Chondrocyte (in vitro differentiated cells): Measurements from ENCODE around the gene ZNF169. TPM values are rescaled to one million over a fixed set of nuclear protein-coding genes. Genes with fewer than 3 reads are reported as not detected.

Experiments
- DNase-seq: peaks from one replicate; pipeline ENCODE4 v3.0.0; 2021; ENCODE audit warnings: mixed read lengths, low spot score
- H3K27ac Mint-ChIP-seq: one replicate; pipeline ENCODE4 v1.8.0; 2021; ENCODE audit warnings: mild to moderate bottlenecking, moderate library complexity, mixed read lengths; ENCODE audit not compliant: unreplicated experiment
- H3K27me3 Mint-ChIP-seq: 2 replicates; pipeline ENCODE4 v1.8.0; 2021; ENCODE audit warnings: low read depth, mixed read lengths
- H3K36me3 Mint-ChIP-seq: 2 replicates; pipeline ENCODE4 v1.8.0; 2021; ENCODE audit warnings: low read depth, mixed read lengths
- H3K4me1 Mint-ChIP-seq: 2 replicates; pipeline ENCODE4 v1.8.0; 2021; ENCODE audit warnings: low read depth, mild to moderate bottlenecking, mixed read lengths
- H3K4me3 Mint-ChIP-seq: one replicate; pipeline ENCODE4 v1.8.0; 2021; ENCODE audit warnings: mild to moderate bottlenecking, moderate library complexity, mixed read lengths; ENCODE audit not compliant: unreplicated experiment
- H3K9me3 Mint-ChIP-seq: 2 replicates; pipeline ENCODE4 v1.8.0; 2021; ENCODE audit warnings: low read depth, mixed read lengths
- long read RNA-seq: library from polyadenylated mRNA; stranded (forward); transcript quantifications from one replicate; pipeline ENCODE4 v2.0.0, GENCODE V29; 2021
- total RNA-seq: library from RNA; stranded (reverse); gene quantifications from 3 replicates; pipeline ENCODE4 v1.2.1, GENCODE V29; 2021
- TF ChIP-seq, protein P1 (sequence below): fragments of 200-600 bp; sonication (generic); IDR thresholded peaks from 2 replicates; pipeline ENCODE4 v1.5.0; 2021; ENCODE audit warnings: antibody characterized with exemption, mild to moderate bottlenecking, moderate library complexity

Gene ZNF169
- 3.1 to 4.1 TPM (median 3.6 TPM) in 3 replicates for total RNA-seq
- long read RNA-seq, partial matches to known transcripts: 0 of 2 reads
- long read RNA-seq, other reads (novel, unspliced or antisense): 0 of 2 reads

DNA sequence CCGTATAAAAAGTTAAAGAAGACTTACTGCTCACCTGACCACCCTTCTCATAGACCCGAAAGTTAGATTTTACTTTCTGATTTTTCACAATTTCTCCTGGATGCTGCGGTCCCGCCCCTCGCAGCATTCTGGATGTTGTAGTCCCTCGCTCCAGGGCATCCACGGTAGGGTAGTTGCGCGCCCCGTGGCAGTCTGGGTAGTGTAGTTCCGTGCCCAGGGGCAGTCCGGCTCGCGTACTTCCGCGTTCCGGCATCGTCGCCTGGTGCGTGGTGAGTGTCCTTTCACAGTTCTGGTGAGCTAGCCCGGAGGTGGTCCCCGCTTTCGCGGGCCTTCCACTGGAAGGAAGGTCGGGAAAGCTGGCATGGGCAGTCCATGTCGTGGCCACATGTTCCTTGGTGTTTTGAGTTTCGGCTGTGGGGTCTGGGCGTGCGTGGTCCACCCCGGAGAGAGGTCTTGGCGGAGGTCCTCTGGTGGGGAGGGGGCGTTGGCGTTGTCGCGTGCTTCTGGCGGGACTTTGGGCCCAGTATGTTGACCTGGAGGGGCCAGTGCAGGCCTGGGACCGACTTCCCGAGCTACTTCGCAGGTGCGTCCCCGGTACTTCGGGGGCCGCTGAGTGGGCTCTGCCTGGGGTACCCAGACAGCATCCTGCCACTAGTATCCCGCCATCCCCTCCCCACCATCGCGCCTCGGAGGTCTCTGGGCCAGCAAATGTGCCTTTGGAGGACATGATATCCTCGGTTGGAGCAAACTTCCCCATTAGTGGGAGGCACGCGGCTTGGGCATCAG lies at the start of gene ZNF169:
ZNF169 (plus strand) TSS at position 222 of the 786 bp plus-strand sequence. CDS start 19,515 bp downstream, outside the sequence.
- peak; percentile 95 for DNase-seq
- peaks cover 22% of the 10 kb centered on the region for H3K4me1 Mint-ChIP-seq
- peaks cover 2% of the 10 kb centered on the region for H3K36me3 Mint-ChIP-seq
- H3K27me3 Mint-ChIP-seq: peaks cover 17% of the 10 kb centered on the region
- peak within 1 kb of the TSS; percentile 100 for H3K4me3 Mint-ChIP-seq
- TF ChIP-seq, protein P1, sequence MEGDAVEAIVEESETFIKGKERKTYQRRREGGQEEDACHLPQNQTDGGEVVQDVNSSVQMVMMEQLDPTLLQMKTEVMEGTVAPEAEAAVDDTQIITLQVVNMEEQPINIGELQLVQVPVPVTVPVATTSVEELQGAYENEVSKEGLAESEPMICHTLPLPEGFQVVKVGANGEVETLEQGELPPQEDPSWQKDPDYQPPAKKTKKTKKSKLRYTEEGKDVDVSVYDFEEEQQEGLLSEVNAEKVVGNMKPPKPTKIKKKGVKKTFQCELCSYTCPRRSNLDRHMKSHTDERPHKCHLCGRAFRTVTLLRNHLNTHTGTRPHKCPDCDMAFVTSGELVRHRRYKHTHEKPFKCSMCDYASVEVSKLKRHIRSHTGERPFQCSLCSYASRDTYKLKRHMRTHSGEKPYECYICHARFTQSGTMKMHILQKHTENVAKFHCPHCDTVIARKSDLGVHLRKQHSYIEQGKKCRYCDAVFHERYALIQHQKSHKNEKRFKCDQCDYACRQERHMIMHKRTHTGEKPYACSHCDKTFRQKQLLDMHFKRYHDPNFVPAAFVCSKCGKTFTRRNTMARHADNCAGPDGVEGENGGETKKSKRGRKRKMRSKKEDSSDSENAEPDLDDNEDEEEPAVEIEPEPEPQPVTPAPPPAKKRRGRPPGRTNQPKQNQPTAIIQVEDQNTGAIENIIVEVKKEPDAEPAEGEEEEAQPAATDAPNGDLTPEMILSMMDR: no peak
- H3K27ac Mint-ChIP-seq: peak within 1 kb of the TSS; percentile 91
- no peaks in the 10 kb centered on the region for H3K9me3 Mint-ChIP-seq

DNA sequence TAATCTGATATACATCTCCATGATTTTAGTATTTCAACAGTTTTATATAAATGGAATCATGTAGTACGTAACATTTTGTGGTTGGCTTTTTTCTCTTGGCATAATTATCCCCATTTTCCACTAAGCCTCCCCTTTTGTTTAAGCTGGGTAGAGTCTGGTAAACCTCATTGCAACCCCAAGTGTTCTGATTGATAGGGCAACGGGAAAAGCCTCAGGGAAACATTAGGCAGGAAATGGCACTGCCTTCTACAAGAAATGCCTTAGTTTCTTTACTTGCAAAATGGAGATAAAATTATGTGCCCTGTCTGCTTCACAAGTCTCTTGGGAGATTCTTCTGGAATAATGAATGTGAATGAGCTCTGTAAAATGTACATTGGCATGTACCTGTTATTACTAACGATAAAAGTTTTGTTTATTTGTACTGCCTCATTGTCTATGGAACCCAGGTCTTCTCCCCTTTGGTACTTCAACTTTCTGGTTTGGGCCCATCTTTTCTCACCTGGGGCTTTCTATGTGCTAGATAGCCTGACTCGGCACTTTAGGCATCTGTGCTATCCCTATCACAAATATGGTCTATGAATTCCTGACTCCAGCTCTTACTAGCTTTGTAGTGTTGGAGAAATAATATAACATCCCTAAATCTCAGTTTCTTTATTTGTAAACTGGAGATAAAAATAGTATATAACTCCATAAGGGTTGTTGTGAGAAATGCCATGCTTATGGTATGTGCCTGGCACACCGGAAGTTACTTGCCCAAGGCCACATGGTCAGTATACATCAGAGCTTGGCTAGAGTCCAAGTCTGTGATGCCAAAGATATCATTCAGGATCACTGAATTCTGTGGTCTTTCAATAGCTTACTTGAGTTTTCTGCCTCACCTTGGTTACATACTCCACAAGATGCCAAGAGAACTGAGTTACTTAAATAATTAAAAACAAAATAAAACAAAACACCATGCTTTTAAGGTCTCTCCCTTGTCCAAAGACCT lies 48.2 kb upstream of the ZNF169 start:
- Mint-ChIP-seq H3K27me3 (no peaks in the 10 kb centered on the region), H3K9me3 (peaks cover 13% of the 10 kb centered on the region), H3K27ac (no peak overlapping the region), H3K4me1 (peaks cover 20% of the 10 kb centered on the region), H3K4me3 (no peak overlapping the region), H3K36me3 (no peaks in the 10 kb centered on the region)
- DNase-seq: no peak
- TF ChIP-seq, protein P1: no peak

DNA sequence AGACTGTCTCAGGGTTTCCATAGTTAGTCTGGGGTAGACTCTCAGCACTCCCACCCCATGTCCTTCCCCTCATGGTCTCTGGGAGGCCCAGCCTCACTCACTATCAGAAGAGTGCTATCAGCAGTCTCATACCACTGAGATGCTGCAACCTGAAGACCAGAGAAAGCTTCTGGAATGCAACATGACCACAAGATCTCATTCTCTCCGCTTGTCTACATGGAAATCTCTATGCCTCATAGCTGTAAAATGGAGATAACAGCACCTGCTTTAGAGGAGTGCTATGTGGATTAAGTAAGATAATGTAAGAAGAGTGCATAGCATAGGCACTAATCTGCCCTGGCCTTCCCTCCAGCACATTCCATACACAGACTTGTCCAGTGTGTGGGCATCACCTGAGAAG lies 47.0 kb upstream of the ZNF169 start:
- H3K9me3 Mint-ChIP-seq: peaks cover 15% of the 10 kb centered on the region

DNA sequence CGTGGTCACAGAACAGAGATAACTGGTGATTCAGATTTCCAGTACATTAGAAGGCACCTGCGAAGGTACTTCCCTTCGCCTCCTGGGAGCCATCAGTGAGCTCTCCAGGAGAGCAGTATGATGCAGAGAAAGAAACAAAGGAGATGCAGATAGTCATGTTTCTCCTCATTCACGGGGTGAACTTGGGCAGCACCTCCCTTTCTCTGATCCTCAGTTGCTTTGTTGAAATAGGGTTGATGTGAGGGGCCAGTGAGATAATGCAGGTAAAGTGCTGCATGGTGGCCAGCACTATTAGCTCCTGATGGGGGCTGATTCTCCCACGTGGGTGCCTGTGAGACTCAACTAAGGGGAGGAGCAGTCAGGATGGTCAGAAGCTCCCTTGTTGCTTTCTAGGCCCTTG lies 46.6 kb upstream of the ZNF169 start:
- no peaks in the 10 kb centered on the region for H3K36me3 Mint-ChIP-seq
- no peak for DNase-seq
- H3K9me3 Mint-ChIP-seq: peaks cover 13% of the 10 kb centered on the region
- no peak overlapping the region for H3K4me3 Mint-ChIP-seq
- no peaks in the 10 kb centered on the region for H3K27me3 Mint-ChIP-seq
- TF ChIP-seq, protein P1: no peak
- peaks cover 20% of the 10 kb centered on the region for H3K4me1 Mint-ChIP-seq
- H3K27ac Mint-ChIP-seq: no peak overlapping the region

More for the DNA sequence above, 47.0 kb upstream of the ZNF169 start:
- Mint-ChIP-seq H3K4me1 (peaks cover 20% of the 10 kb centered on the region), H3K27ac (no peak overlapping the region), H3K4me3 (no peak overlapping the region), H3K27me3 (no peaks in the 10 kb centered on the region), H3K36me3 (no peaks in the 10 kb centered on the region)
- DNase-seq: no peak
- TF ChIP-seq, protein P1: no peak
